ENCODE measurements around the gene TMEM178B. TPM values are rescaled to one million over a fixed set of nuclear protein-coding genes. Genes with fewer than 3 reads are reported as not detected.

TMEM178B gene
- total RNA-seq, 1 experiment from 2014 or later = not detected

- no TSS peak for BruUV-seq (replicated peaks)
- H4K20me1 ChIP-seq (ENCODE audit: insufficient read depth) = no peaks in the 10 kb centered on the region
- intact Hi-C loops (cut with micrococcal nuclease; ENCODE audit: unreplicated experiment) = no loop called here
Measured at GRCh38 chr7:141433698-141434097, 359.8 kb downstream of the TMEM178B start.

DNA sequence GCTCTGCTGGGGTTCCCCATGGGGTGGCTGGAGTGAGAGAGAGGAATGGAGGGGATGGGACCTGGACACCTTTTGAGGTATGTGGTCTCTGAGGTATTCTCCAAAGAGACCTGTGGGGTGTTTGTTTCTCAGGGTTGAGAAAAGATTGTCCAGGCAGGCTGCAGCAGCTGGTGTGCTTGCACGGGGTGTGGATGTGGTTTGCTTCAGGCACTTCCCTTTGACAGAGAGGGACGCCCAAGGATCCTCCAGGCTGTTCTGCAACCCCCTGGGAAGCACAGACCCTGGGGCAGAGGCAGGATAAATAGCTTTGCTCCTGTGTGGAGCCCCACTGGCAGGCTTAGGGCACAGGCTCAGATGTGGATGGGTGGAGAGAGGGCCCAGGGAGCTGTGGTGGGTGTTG lies 362.3 kb downstream of the TMEM178B start:
- no peaks in the 10 kb centered on the region for H3K4me1 ChIP-seq (replicated peaks; ENCODE audit: insufficient read depth)
- H4K20me1 ChIP-seq (ENCODE audit: insufficient read depth) = no peaks in the 10 kb centered on the region
- peaks cover 82% of the 10 kb centered on the region for H3K27me3 ChIP-seq (ENCODE audit: insufficient read depth, low read depth)
- H3K4me3 ChIP-seq = no peak overlapping the region
- H3K36me3 ChIP-seq (ENCODE audit: low read depth) = no peaks in the 10 kb centered on the region
- H3K79me2 ChIP-seq (ENCODE audit: low read depth) = no peaks in the 10 kb centered on the region
- ChIA-PET CTCF (no interaction called here), POLR2A (ENCODE audit: unreplicated experiment) (no interaction called here)
- intact Hi-C loops (cut with micrococcal nuclease; ENCODE audit: unreplicated experiment) = no loop called here
- H3F3A ChIP-seq (ENCODE audit: insufficient read depth, low read depth) = no peaks in the 10 kb centered on the region
- no peak overlapping the region for H2AFZ ChIP-seq
- BruUV-seq (replicated peaks) = no TSS peak
- no peak for DNase-seq
- no peaks in the 10 kb centered on the region for H3K9me2 ChIP-seq (ENCODE audit: insufficient read depth)
- H3K27ac ChIP-seq = no peak overlapping the region
- H3K4me2 ChIP-seq = no peak overlapping the region
- H3K9me3 ChIP-seq (ENCODE audit: insufficient read depth, low read depth) = no peaks in the 10 kb centered on the region
- TF ChIP-seq EZH2 (IDR thresholded peaks at IDR 0.05; ENCODE audit: low read depth) = no peak

More at GRCh38 chr7:141433698-141434097, 359.8 kb downstream of the TMEM178B start:
- no peaks in the 10 kb centered on the region for H3K9me3 ChIP-seq (ENCODE audit: insufficient read depth, low read depth)
- H3K27ac ChIP-seq = no peak overlapping the region
- no peaks in the 10 kb centered on the region for H3K79me2 ChIP-seq (ENCODE audit: low read depth)
- H3K9me2 ChIP-seq (ENCODE audit: insufficient read depth) = no peaks in the 10 kb centered on the region
- ChIA-PET CTCF (no interaction called here), POLR2A (ENCODE audit: unreplicated experiment) (no interaction called here)
- H3K36me3 ChIP-seq (ENCODE audit: low read depth) = no peaks in the 10 kb centered on the region
- no peak overlapping the region for H2AFZ ChIP-seq
- no peaks in the 10 kb centered on the region for H3K4me1 ChIP-seq (replicated peaks; ENCODE audit: insufficient read depth)
- no peaks in the 10 kb centered on the region for H3F3A ChIP-seq (ENCODE audit: insufficient read depth, low read depth)
- TF ChIP-seq CTCF (conservative IDR thresholded peaks at IDR 0.05) (no peak), EZH2 (IDR thresholded peaks at IDR 0.05; ENCODE audit: low read depth) (no peak)
- no peak overlapping the region for H3K4me2 ChIP-seq
- H3K27me3 ChIP-seq (ENCODE audit: insufficient read depth, low read depth) = peaks cover 84% of the 10 kb centered on the region
- H3K4me3 ChIP-seq = no peak overlapping the region
- DNase-seq = no peak

DNA sequence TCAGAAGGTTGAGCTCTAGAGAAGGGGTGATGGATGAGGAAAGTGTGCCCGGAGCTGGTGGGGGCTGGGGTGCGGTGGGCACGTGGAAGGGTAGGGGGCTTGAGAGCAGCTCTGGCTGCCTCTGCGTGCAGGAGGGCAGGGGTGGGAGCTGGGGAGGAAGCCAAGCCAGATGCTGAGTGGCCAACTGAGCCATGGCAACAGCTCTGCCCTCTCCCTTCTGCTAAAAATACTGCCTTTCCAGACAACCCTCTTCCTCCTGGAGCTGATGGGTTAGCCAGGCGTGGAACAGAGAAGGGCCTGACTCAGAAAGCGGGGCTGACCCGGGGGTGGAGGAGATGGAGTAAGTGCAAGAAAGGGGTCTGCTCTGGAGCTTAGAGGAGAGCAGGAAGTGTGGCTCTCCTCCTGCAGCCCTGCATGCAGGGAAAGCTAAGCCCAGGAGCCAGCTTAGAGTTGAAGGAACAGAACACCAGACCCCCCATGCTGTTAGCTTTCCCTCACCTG lies 362.8 kb downstream of the TMEM178B start:
- CTCF ChIA-PET = no interaction called here
- no peak overlapping the region for H3K4me2 ChIP-seq
- POLR2A ChIA-PET (ENCODE audit: unreplicated experiment) = interaction anchor here (0.7 kb wide), 1 partner anchor 473 kb away, joined by 3 read pairs; no protein-coding TSS in a partner anchor

More for the DNA sequence above, 362.8 kb downstream of the TMEM178B start:
- no peaks in the 10 kb centered on the region for H3K9me3 ChIP-seq (ENCODE audit: insufficient read depth, low read depth)
- H3K36me3 ChIP-seq (ENCODE audit: low read depth) = no peaks in the 10 kb centered on the region
- intact Hi-C loops (cut with micrococcal nuclease; ENCODE audit: unreplicated experiment) = no loop called here
- no peaks in the 10 kb centered on the region for H3K79me2 ChIP-seq (ENCODE audit: low read depth)
- no peak overlapping the region for H2AFZ ChIP-seq
- BruUV-seq (replicated peaks) = no TSS peak
- H3K27ac ChIP-seq = no peak overlapping the region
- H3K4me1 ChIP-seq (replicated peaks; ENCODE audit: insufficient read depth) = no peaks in the 10 kb centered on the region
- H3K4me3 ChIP-seq = no peak overlapping the region
- no peak for TF ChIP-seq CTCF (conservative IDR thresholded peaks at IDR 0.05)
- no peak for TF ChIP-seq EZH2 (IDR thresholded peaks at IDR 0.05; ENCODE audit: low read depth)
- DNase-seq = no peak
- H3F3A ChIP-seq (ENCODE audit: insufficient read depth, low read depth) = no peaks in the 10 kb centered on the region
- no peaks in the 10 kb centered on the region for H3K9me2 ChIP-seq (ENCODE audit: insufficient read depth)
- no peaks in the 10 kb centered on the region for H4K20me1 ChIP-seq (ENCODE audit: insufficient read depth)
- H3K27me3 ChIP-seq (ENCODE audit: insufficient read depth, low read depth) = peaks cover 82% of the 10 kb centered on the region

Measured in PC-9 (cell line).